Epithelial cell of alveolus of lung (primary cell): ENCODE results near the gene NR2F2. TPM values are rescaled to one million over a fixed set of nuclear protein-coding genes. Genes with fewer than 3 reads are reported as not detected.

Source experiments
- total RNA-seq: library from RNA; depleted of rRNA; stranded (reverse); fragments of >200 nt; gene quantifications from 2 replicates; pipeline ENCODE4 v1.2.1, GENCODE V29; 2015

NR2F2 gene
- 19.8 and 69.8 TPM in 2 replicates for total RNA-seq

GRCh38 chr15:96330450-96331143 lies at the start of gene NR2F2:
NR2F2 (plus strand) TSS chr15:96330700; CDS start chr15:96332106, 1,406 bp downstream.

